ENCODE data around the gene ALG8. TPM values are rescaled to one million over a fixed set of nuclear protein-coding genes. Genes with fewer than 3 reads are reported as not detected.
"Not testable (repeated sequence)": the region's sequence is repeated elsewhere in the genome, so short reads cannot be mapped to it uniquely, and the experiment has no call there.

ALG8 gene
- total RNA-seq, 2 donors from 2014 or later = 38.3 to 70.2 TPM

GRCh38 chr11:78061088-78061920 lies 78.1 kb downstream of the ALG8 start:
- Mint-ChIP-seq H3K9me3 (no peaks in the 10 kb centered on the region), H3K36me3 (ENCODE audit: low read depth) (no peaks in the 10 kb centered on the region), H3K27me3 (no peaks in the 10 kb centered on the region), H3K4me1 (no peaks in the 10 kb centered on the region), H3K4me3 (no peak overlapping the region), H3K27ac (no peak overlapping the region)
- ATAC-seq (replicated peaks) = no peak

- H3K27ac Mint-ChIP-seq = no peak overlapping the region
- H3K9me3 Mint-ChIP-seq = no peaks in the 10 kb centered on the region
- ATAC-seq (replicated peaks) = no peak
- H3K4me3 Mint-ChIP-seq = no peak overlapping the region
- H3K36me3 Mint-ChIP-seq (ENCODE audit: low read depth) = no peaks in the 10 kb centered on the region
- H3K27me3 Mint-ChIP-seq = no peaks in the 10 kb centered on the region
- H3K4me1 Mint-ChIP-seq = no peaks in the 10 kb centered on the region
Measured at GRCh38 chr11:78060533-78060932, 78.9 kb downstream of the ALG8 start.

GRCh38 chr11:78059749-78060328 lies 79.6 kb downstream of the ALG8 start:
- not testable (repeated sequence) for H3K27me3 Mint-ChIP-seq; H3K9me3 Mint-ChIP-seq; H3K4me1 Mint-ChIP-seq; H3K27ac Mint-ChIP-seq; H3K36me3 Mint-ChIP-seq (ENCODE audit: low read depth); ATAC-seq (replicated peaks); H3K4me3 Mint-ChIP-seq

GRCh38 chr11:78057462-78058055 lies 81.9 kb downstream of the ALG8 start:
- Mint-ChIP-seq H3K4me1 (no peaks in the 10 kb centered on the region), H3K27me3 (no peaks in the 10 kb centered on the region), H3K36me3 (ENCODE audit: low read depth) (no peaks in the 10 kb centered on the region), H3K4me3 (no peak overlapping the region), H3K27ac (no peak overlapping the region), H3K9me3 (no peaks in the 10 kb centered on the region)
- ATAC-seq (replicated peaks) = no peak

- H3K36me3 Mint-ChIP-seq (ENCODE audit: low read depth) = no peaks in the 10 kb centered on the region
- H3K27ac Mint-ChIP-seq = no peak overlapping the region
- H3K4me3 Mint-ChIP-seq = no peak overlapping the region
- H3K9me3 Mint-ChIP-seq = no peaks in the 10 kb centered on the region
- H3K4me1 Mint-ChIP-seq = no peaks in the 10 kb centered on the region
- ATAC-seq (replicated peaks) = no peak
- H3K27me3 Mint-ChIP-seq = no peaks in the 10 kb centered on the region
Measured at GRCh38 chr11:78056093-78056492, 83.3 kb downstream of the ALG8 start.

GRCh38 chr11:78054971-78055370 lies 84.5 kb downstream of the ALG8 start:
- ATAC-seq (replicated peaks) = no peak
- no peaks in the 10 kb centered on the region for H3K27me3 Mint-ChIP-seq
- no peak overlapping the region for H3K4me3 Mint-ChIP-seq
- H3K4me1 Mint-ChIP-seq = no peaks in the 10 kb centered on the region
- no peaks in the 10 kb centered on the region for H3K36me3 Mint-ChIP-seq (ENCODE audit: low read depth)
- no peak overlapping the region for H3K27ac Mint-ChIP-seq
- H3K9me3 Mint-ChIP-seq = no peaks in the 10 kb centered on the region

- no peaks in the 10 kb centered on the region for H3K4me1 Mint-ChIP-seq
- H3K27ac Mint-ChIP-seq = no peak overlapping the region
- H3K36me3 Mint-ChIP-seq (ENCODE audit: low read depth) = no peaks in the 10 kb centered on the region
- no peaks in the 10 kb centered on the region for H3K27me3 Mint-ChIP-seq
- no peak for ATAC-seq (replicated peaks)
- no peak overlapping the region for H3K4me3 Mint-ChIP-seq
- no peaks in the 10 kb centered on the region for H3K9me3 Mint-ChIP-seq
Measured at GRCh38 chr11:78050964-78051831, 88.2 kb downstream of the ALG8 start.

Other genes starting within 250 kb of the ALG8 start
- 10 to 100 TPM; 63.5 to 73.5 TPM for gene INTS4, start 145.0 kb downstream of the ALG8 start, total RNA-seq
- under 1 TPM in 1 of 2 donors, not detected in 1; 0.21 TPM for gene KCTD14, start 116.3 kb downstream of the ALG8 start, total RNA-seq
- gene THRSP, start 75.8 kb downstream of the ALG8 start, total RNA-seq = not detected
- 100 to 1,000 TPM in 1 of 2 donors, 10 to 100 TPM in 1; 80.5 to 149 TPM for gene NDUFC2, start 59.8 kb downstream of the ALG8 start, total RNA-seq
- gene KCTD21, start 49.0 kb upstream of the ALG8 start, total RNA-seq = 1 to 10 TPM; 6.1 to 7.5 TPM
- 1 to 10 TPM; 9.6 to 10.0 TPM for gene USP35, start 49.3 kb upstream of the ALG8 start, total RNA-seq